Forelimb muscle (tissue), 1 donor: ENCODE measurements around the gene PDZD7. TPM values are rescaled to one million over a fixed set of nuclear protein-coding genes. Genes with fewer than 3 reads are reported as not detected.
"Not testable (repeated sequence)": the region's sequence is repeated elsewhere in the genome, so short reads cannot be mapped to it uniquely, and the experiment has no call there.

Source experiments
- DNase-seq: peaks from one replicate; pipeline ENCODE4 v3.0.0-alpha.2; 2013; ENCODE audit warnings: low read depth
- polyA plus RNA-seq: library from polyadenylated mRNA; unstranded; fragments of 120-200 nt; gene quantifications from one replicate; pipeline ENCODE4 v1.2.1, GENCODE V29; 2013; ENCODE audit not compliant: insufficient read length

Gene PDZD7
- polyA plus RNA-seq, 1 donor, result 1.6 TPM

GRCh38 chr10:101040851-101041250 is 9.9 kb upstream of the PDZD7 start:
- no peak for DNase-seq

DNA sequence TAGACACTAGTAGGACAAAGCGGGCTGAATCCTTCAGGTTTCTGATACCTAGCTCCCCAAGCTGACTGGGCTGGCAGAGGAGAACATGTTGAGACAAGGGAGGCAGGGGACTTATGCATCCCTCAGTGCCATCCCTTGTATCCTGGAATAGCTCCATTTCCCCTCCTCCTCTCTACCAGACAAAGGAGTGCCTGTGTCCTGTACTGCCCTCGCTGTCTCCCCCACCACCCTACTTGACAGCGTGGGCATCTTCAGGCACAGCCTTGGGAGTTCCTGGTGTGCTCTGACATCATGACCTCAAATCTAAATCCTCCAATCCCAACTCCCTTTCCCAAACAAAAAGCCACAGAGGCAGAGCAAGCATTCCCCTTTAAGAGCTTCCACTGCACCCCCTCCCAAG is 9.1 kb upstream of the PDZD7 start:
- no peak for DNase-seq

DNA sequence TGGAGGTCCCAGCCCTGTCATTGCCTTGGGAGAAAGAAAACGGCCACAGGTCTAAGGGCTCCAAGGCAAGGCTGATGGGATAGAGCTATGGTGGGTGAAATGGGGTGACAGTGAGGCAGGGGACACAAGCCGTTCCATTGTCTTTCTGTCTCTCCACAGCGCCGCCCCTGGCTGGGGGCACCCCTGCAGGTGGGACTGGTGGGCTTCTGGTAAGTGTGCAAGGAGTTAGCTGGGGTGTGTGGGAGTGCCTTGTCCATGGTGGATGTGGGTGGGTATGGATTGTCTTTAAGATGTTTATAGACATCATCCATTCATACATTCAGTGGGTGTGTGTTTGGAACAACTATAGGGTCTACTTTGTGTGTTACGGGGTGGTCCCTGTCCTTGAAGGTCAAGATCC is 7.6 kb upstream of the PDZD7 start:
- DNase-seq, result no peak

GRCh38 chr10:101036726-101037125 is 5.8 kb upstream of the PDZD7 start:
- DNase-seq, result no peak

- DNase-seq, result no peak
Observed at GRCh38 chr10:101035916-101036702, 5.2 kb upstream of the PDZD7 start.

- DNase-seq, result no peak
Observed at GRCh38 chr10:101035314-101035713, 4.4 kb upstream of the PDZD7 start.

GRCh38 chr10:101034404-101034803 is 3.5 kb upstream of the PDZD7 start:
- DNase-seq, result not testable (repeated sequence)

GRCh38 chr10:101033276-101033675 is 2.3 kb upstream of the PDZD7 start:
- no peak for DNase-seq

- DNase-seq, result peak; percentile 48
Observed at GRCh38 chr10:101032637-101033224, 1.8 kb upstream of the PDZD7 start.

- no peak for DNase-seq
Observed at GRCh38 chr10:101031796-101032636, 1.1 kb upstream of the PDZD7 start.

GRCh38 chr10:101030496-101031127 is 317 bp downstream of the PDZD7 start:
- DNase-seq, result no peak

DNA sequence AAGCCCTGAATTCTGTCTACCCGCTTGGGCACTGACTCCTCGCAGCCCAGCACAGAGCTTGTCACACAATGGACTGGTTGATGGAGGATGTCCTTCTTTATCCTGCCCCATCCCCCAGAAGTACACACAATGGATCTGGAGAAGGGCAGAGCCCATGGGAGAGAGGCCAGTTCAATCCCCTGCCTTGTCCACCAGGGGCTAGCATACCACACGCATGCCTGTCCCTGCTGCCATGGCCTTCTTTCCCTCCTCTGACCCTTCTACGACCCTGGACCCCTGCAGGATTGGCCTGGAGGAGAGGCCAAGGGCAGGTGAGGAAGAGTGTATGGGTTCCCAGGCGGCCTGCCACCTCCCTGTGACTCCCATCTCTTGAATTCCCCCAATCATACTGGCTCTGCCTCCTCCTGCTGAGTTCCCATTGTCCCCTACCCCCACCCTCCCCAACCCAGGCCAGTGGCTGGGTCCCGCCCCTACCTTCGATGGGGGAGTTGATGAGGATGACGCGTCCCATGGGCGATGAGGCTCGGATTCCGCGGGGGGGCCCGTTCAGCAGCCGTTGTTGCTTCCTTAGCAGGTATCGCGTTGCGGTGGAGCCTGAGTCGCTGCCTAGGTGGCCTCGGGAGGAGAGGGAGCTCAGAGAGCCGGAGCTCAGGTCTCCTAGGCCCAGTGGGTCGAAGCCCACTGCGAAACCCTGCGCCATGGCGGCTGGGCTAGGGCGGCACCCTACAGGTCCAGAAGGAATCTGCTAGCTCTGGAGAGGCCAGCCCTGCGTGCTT is 1.2 kb downstream of the PDZD7 start:
- DNase-seq, result no peak

DNA sequence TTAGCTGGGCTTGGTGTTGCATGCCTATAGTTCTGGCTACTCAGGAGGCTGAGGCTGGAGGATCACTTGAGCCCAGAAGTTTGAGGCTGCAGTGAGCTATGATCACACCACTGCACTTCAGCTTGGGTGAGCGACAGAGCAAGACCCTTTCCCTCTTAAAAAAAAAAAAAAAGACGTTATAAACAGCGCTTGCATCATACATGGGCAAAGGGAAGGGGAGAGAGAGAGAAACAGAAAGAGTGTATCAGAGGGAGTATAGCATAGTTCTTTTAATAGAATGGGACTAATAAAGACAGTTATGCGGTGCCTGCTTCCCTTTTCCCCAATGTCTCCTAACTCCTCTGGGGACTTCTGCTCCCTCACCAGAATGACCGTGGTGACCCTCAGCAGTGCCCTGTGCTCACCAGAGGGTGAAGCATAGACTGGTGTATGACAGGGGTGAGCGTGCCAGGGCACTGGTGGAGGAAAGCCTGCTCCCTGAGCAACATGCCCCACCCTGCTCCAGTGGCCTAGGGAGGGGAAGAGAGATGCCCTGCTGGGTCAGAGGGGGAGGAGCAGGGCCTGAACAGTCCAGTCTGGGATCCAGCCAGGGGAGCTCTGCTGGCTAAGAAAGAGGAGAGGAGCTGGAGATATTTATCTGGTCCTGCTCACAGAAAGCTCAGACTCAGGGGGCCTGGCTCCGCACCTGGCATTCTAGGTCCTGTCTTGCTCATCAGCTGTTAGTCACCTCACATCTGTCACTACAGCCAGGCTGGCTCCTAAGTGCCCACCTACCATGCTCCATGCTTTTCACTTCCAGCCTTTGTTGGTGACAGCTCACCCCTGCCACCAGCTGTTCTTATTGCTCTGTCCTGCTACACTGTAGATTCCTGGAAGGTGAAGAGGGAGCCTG is 2.2 kb downstream of the PDZD7 start:
- DNase-seq, result no peak

- DNase-seq, result no peak
Observed at GRCh38 chr10:101027106-101027720, 3.7 kb downstream of the PDZD7 start.

DNA sequence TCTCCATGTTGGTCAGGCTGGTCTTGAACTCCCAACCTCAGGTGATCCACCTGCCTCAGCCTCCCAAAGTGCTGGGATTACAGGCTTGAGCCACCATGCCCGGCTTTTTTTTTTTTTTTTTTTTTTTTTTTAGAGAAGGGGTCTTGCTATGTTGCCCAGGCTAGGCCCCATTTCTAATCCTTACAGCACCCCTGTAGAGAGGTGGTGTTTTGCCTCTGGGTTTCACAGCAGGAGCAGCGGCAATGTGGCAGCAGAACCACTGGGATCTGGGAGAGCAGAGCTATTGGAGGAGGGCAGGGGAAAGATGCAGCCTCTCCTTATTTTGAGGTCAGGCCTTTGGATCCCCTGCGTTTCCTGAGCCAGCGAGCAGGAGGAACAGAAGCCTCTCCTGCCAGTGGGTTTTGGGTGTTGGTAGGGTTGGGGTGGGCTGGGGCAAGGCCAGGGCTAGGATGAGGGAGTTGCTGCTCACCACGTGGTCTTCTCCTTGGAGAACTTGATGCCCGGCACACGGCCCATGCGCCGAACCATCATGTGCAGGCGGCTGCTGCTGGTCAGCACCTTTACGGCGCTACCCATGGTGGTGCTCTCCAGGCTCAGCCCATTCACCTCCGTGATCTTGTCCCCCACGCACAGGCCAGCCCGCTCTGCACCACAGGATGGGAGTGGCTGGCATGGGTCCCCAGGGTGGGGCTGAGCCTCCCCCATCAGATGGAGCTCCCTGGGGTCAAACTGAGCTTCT is 7.8 kb downstream of the PDZD7 start:
- no peak for DNase-seq

- no peak for DNase-seq
Observed at GRCh38 chr10:101021692-101022251, 9.2 kb downstream of the PDZD7 start.

- DNase-seq, result no peak
Observed at GRCh38 chr10:101021239-101021638, 9.7 kb downstream of the PDZD7 start.

- no peak for DNase-seq
Observed at GRCh38 chr10:101020427-101021075, 10.4 kb downstream of the PDZD7 start.

DNA sequence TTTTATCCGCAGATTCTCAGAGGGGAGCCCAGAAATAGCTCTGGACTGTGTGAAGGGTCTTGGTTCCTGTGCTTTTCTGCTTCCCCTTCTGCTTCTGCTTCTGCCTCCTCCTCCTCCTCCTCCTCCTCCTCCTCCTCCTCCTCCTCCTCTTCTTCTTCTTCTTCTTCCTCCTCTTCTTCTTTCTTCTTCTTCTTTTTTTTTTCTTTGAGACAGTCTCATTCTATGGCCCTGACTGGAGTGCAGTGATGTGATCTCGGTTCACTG is 11.6 kb downstream of the PDZD7 start:
- DNase-seq, result no peak
